Natural killer cell treated with Interleukin-12 subunit alpha and Interleukin-12 subunit beta and Interleukin-15 and Interleukin-18, amount 100 ng/mL, for 72 hours (primary cell): Measurements from ENCODE around the gene ACSS1. TPM values are rescaled to one million over a fixed set of nuclear protein-coding genes. Genes with fewer than 3 reads are reported as not detected.

Experiments
- ATAC-seq, 2 donors: fragments of 150-1000 bp; cut with Tn5 transposase in 1 of 2; sonication (Bioruptor Pico), chemical (Tn5 transposase) in 1 of 2; 2 replicates each; pipeline ENCODE4 v1.10.0; 2021
- DNase-seq: peaks from one replicate; pipeline ENCODE4 v3.0.0; 2022; ENCODE audit warnings: low spot score
- H3K27ac Mint-ChIP-seq, 2 donors: 1 replicate in 1 of 2; 2 replicates in 1 of 2; pipeline ENCODE4 v1.8.0; 2022; ENCODE audit warnings: mixed read lengths in 2 of 2, mild to moderate bottlenecking in 1 of 2, moderate library complexity in 1 of 2
- H3K27me3 Mint-ChIP-seq, 2 donors: 1 replicate in 1 of 2; 2 replicates in 1 of 2; pipeline ENCODE4 v1.8.0; 2022; ENCODE audit warnings: mixed read lengths in 2 of 2
- H3K36me3 Mint-ChIP-seq: one replicate; pipeline ENCODE4 v1.8.0; 2022; ENCODE audit warnings: mixed read lengths
- H3K4me1 Mint-ChIP-seq, 2 donors: 1 replicate in 1 of 2; 2 replicates in 1 of 2; pipeline ENCODE4 v1.8.0; 2022; ENCODE audit warnings: low read depth in 2 of 2, mixed read lengths in 2 of 2, mild to moderate bottlenecking in 1 of 2
- H3K4me3 Mint-ChIP-seq: one replicate; pipeline ENCODE4 v1.8.0; 2022; ENCODE audit warnings: mixed read lengths
- H3K9me3 Mint-ChIP-seq: 2 replicates; pipeline ENCODE4 v1.8.0; 2022; ENCODE audit warnings: mixed read lengths
- total RNA-seq, 2 donors: library from RNA; stranded (reverse); gene quantifications; one replicate each; pipeline ENCODE4 v1.2.3, GENCODE V29; 2022

The ACSS1 gene
- total RNA-seq, 2 donors from 2014 or later = 5.8 to 7.6 TPM

DNA sequence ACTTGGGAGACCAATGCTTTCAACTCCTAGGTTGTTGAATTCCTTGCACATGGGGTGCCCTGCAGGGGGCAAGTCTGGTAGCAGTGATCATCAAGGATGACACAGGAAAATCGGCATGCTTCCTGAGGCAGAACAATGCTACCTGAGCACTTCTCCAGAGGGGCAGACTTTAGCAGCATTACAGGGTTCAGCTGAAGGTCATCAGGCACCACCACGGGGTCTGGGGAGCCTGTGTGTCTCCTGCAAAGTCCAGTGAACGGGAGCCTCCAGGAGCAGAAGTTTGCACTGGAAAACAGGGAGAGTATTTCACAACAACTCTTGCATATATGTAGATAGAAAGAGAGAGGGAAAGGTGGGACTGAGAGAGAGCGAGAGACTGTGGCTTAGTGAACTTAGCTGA is 13.8 kb upstream of the ACSS1 start:
- no peak for ATAC-seq

DNA sequence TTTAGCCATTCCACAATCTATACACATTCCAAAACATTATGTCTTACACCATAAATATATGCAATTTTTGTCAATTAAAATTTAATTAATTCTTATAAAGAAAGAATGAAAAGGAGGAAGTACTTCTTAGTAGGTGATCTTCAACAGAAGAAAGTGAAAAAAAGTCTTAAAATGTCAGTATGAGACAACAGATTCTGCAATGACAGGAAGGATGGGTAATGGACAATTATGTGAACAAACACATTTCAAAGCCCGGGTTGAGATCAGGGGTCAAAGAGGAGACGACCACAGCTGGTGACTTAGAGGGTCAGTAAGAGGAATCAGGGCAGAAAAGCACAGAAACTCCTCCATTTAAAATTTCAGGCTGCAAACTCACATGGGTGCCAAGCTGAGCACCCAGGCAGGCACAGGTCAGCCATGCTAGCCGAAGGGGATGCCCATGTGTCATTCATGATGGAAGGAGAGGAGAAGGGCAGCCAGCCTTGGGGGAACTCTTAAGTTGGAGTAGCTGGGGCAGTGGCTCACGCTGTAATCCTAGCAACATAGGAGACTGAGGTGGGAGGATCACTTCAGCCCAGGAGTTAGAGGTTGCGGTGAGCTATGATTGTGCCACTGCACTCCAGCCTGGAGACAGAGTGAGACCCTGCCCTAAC is 13.0 kb upstream of the ACSS1 start:
- H3K4me1 Mint-ChIP-seq = peaks cover 1 to 2% of the 10 kb centered on the region in 2 donors
- no peak overlapping the region for H3K27ac Mint-ChIP-seq
- DNase-seq (no peak), ATAC-seq (peak in 1 of 2 donors; percentile 15)
- peaks cover 46 to 67% of the 10 kb centered on the region in 2 donors for H3K27me3 Mint-ChIP-seq
- no peaks in the 10 kb centered on the region for H3K36me3 Mint-ChIP-seq
- no peaks in the 10 kb centered on the region for H3K9me3 Mint-ChIP-seq
- H3K4me3 Mint-ChIP-seq = no peak overlapping the region

More for the DNA sequence above, 13.8 kb upstream of the ACSS1 start:
- Mint-ChIP-seq H3K4me1 (peaks cover 0 to under 1% of the 10 kb centered on the region in 2 donors), H3K9me3 (no peaks in the 10 kb centered on the region), H3K4me3 (no peak overlapping the region), H3K27ac (no peak overlapping the region), H3K27me3 (peaks cover 46 to 66% of the 10 kb centered on the region in 2 donors), H3K36me3 (no peaks in the 10 kb centered on the region)
- no peak for DNase-seq

DNA sequence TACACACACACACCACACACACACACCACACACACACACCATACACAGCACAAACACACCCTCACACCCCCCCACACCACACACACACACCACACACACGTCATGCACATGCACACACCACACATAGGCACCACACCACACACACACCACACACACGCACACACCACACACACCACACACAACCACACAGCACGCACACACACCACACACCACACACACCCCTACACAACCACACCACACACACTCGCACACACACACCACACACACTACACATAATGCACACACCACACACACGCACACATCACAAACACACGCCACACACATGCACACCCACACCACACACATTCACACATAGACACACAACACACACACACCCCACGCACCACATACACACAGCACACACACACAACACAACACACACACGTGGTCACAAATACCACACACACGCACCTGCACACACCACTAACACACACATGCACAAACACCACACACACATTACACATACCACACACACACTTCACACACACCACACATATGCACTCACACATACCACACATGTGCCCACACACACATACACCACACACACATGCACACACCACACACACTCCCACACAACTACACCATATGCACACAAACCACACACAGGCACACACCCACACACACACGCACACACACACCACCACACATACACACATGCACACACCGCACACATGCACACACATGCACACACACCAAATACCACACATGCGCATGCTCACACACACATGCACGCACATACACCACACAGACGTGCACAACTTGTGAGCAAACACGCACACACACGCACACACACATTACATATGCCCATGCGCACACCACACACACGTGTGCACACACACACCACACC is 9.4 kb upstream of the ACSS1 start:
- Mint-ChIP-seq H3K36me3 (no peaks in the 10 kb centered on the region), H3K9me3 (no peaks in the 10 kb centered on the region), H3K27ac (no peak overlapping the region), H3K27me3 (peaks cover 27 to 37% of the 10 kb centered on the region in 2 donors), H3K4me3 (no peak overlapping the region), H3K4me1 (peaks cover 4 to 8% of the 10 kb centered on the region in 2 donors)
- ATAC-seq (no peak), DNase-seq (no peak)

DNA sequence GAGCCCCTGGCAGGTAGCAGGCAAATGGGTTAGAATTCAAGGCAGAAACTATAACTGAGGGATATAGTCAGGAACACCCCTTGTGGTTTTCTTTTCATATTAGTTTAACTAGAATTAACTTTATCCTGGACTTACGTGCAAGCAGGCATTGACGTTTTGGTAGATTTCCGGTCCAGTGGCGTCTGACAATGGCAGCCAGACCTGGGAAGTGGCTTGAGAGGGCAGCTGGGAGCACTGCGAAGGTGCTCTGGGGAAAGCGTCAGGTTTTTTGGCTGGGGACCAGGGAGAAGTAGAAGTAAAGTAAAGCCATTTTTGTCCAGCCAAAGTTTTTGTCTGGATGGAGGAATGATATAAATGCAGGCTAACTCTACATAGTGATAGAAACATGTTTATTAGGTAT is 8.4 kb upstream of the ACSS1 start:
- no peak overlapping the region for H3K4me3 Mint-ChIP-seq
- peaks cover 4 to 8% of the 10 kb centered on the region in 2 donors for H3K4me1 Mint-ChIP-seq
- H3K27me3 Mint-ChIP-seq = peaks cover 21 to 31% of the 10 kb centered on the region in 2 donors
- ATAC-seq = no peak
- H3K9me3 Mint-ChIP-seq = no peaks in the 10 kb centered on the region
- no peak for DNase-seq
- no peaks in the 10 kb centered on the region for H3K36me3 Mint-ChIP-seq
- peak overlapping the region in 1 of 2 donors; percentile 43 for H3K27ac Mint-ChIP-seq

DNA sequence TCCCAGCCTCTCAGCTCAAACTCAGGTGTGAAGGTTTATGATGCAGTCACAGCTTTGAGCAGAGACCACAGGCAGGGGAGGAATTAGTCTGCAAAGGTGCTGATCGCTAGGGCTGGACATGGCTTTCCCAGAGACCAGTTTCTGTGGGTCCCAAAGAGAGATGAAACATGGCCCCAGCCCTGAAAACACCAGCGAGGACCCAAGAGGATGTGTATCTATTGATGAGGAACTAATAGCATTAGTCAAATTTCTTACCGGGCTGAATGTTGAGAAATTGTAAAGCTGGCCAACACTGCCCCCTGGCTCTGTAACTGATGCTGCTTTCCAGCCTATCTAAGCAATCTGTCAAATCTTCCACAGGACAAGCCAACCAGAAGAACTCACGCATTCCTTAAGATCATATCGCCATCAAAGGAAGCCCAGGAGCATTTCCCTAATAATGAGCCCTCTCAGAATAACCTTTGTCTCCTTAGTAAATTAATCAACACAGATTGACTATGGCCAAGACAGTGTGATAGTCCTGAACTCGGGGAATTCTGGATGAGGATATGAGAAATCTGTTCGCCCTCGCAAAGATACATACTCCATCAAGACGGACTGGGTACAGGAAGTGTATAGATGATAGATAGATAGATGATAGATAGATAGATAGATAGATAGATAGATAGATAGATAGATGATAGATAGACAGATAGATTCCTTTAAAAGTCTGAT is 7.8 kb upstream of the ACSS1 start:
- Mint-ChIP-seq H3K27me3 (peaks cover 17 to 31% of the 10 kb centered on the region in 2 donors), H3K4me3 (no peak overlapping the region), H3K36me3 (no peaks in the 10 kb centered on the region), H3K9me3 (no peaks in the 10 kb centered on the region), H3K27ac (peak overlapping the region in 1 of 2 donors; percentile 43), H3K4me1 (peaks cover 4 to 8% of the 10 kb centered on the region in 2 donors)
- ATAC-seq (peak; percentile 37 to 75), DNase-seq (no peak)

DNA sequence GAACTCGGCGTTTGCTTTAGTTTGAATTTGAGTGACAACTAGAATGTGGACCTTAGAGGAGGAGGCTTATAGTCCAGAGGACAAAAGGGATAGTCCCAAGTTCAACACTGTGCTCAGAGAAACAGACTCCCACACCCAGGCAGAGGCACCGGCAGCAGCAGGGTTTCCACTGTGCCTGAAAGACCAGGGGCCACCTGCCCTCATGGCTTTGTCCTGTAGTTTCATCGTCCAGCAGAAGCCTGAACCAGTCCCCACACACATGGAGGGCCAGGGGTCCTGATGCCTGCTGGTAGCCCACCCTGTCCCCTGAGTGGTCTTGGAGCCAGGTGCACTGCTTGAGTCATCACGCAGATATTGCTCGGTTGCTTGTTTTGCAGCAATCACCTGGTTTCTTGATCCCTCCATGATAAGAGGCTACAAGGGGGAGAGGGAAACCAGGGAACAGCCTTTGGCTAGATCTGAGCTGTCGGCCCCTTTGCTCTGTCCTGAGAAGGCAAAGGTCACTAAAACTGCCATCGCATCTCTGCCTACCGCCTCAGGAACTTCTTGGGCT is 7.2 kb upstream of the ACSS1 start:
- Mint-ChIP-seq H3K36me3 (no peaks in the 10 kb centered on the region), H3K4me1 (peaks cover 4 to 8% of the 10 kb centered on the region in 2 donors), H3K27me3 (peaks cover 21 to 31% of the 10 kb centered on the region in 2 donors), H3K4me3 (no peak overlapping the region), H3K9me3 (no peaks in the 10 kb centered on the region), H3K27ac (no peak overlapping the region)
- DNase-seq (no peak), ATAC-seq (no peak)

DNA sequence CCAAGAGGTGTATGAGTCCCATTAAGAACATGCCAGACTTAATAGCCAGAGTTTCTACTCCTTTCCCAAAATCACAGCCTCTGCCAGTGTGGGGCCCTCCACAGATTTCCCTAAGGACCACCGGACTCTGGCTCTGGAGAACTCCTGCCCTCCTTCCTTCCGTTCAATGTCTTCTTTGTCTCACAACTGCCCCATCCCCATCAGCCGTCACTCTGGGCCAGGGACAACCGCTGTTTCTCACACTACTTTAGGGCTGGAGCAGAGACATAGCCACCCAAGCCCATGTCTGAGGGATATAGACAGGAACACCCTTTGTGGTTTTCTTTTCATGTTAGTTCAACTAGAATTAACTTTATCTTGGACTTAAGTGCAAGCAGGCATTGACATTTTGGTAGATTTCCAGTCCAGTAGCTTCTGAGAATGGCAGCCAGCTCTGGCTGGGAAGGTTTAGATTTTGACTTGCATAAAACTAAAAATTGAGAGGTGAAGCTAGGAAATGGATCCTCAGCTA is 6.7 kb upstream of the ACSS1 start:
- no peaks in the 10 kb centered on the region for H3K9me3 Mint-ChIP-seq
- DNase-seq (no peak), ATAC-seq (no peak)
- no peak overlapping the region for H3K27ac Mint-ChIP-seq
- no peaks in the 10 kb centered on the region for H3K36me3 Mint-ChIP-seq
- H3K4me3 Mint-ChIP-seq = no peak overlapping the region
- peaks cover 15 to 26% of the 10 kb centered on the region in 2 donors for H3K27me3 Mint-ChIP-seq
- H3K4me1 Mint-ChIP-seq = peaks cover 4 to 8% of the 10 kb centered on the region in 2 donors

DNA sequence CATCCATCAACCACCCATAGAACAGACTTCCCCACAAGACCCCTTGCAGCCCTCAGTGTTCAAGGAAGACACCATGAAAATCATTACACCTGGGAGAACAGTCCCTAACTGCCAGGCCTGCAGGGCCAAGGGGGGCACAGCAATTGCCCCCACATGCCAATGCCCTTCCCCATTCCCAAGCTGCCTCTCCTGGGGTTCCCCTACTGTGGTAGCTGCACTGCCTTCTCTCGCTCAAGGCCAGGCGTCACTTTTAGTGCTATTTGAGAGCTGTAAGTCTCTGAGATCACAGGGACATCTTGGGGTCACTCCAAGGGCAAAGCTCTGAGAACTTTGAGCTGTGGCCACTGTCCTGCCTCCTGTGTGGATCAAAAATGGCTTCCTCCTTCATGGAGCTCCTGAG is 6.0 kb upstream of the ACSS1 start:
- H3K9me3 Mint-ChIP-seq = no peaks in the 10 kb centered on the region
- H3K27me3 Mint-ChIP-seq = peaks cover 13 to 22% of the 10 kb centered on the region in 2 donors
- ATAC-seq (no peak), DNase-seq (no peak)
- no peak overlapping the region for H3K27ac Mint-ChIP-seq
- no peak overlapping the region for H3K4me3 Mint-ChIP-seq
- H3K4me1 Mint-ChIP-seq = peaks cover 6 to 8% of the 10 kb centered on the region in 2 donors
- no peaks in the 10 kb centered on the region for H3K36me3 Mint-ChIP-seq

DNA sequence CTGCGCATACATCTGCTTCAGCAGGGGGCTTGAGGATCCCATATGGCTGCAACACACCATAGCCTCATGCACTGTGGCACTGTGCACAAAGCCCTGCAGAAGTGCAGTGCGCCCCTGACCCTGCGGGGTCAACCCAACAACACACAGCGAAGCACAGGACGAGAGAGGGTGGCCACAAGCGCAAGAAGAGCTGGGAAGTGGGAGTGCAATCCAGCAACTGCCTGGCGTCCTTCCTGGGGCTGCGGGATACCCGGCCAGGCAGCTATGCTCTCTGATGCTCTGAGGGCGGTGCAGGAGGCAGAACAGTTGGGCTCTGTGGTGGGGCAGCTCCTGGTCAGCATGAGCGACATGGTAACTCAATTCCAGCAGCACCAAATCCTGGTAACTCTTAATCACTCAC is 5.6 kb upstream of the ACSS1 start:
- Mint-ChIP-seq H3K36me3 (no peaks in the 10 kb centered on the region), H3K4me1 (peaks cover 7 to 8% of the 10 kb centered on the region in 2 donors), H3K4me3 (no peak overlapping the region), H3K9me3 (no peaks in the 10 kb centered on the region), H3K27ac (no peak overlapping the region), H3K27me3 (peaks cover 11 to 22% of the 10 kb centered on the region in 2 donors)
- DNase-seq (no peak), ATAC-seq (no peak)

DNA sequence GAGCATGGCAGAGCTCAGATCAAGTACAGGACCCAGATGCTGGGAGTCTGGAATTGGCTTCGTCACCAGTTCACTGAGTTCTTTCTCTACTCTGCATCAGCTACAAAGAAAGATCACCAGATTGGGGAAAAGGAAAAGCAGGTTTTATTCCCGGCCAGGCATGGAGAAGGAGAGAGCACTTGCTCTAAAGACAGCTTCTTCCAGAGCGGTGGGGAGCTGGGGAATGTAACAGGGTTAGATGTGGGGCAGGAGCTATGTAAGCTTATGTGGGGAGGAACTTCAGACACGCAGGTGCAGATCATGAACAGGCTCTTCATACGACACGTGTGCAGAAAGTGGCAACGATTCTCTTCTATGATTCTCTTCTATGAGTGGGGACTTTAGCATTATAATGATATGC is 4.9 kb upstream of the ACSS1 start:
- H3K4me3 Mint-ChIP-seq = no peak overlapping the region
- H3K27ac Mint-ChIP-seq = no peak overlapping the region
- peaks cover 9 to 22% of the 10 kb centered on the region in 2 donors for H3K27me3 Mint-ChIP-seq

DNA sequence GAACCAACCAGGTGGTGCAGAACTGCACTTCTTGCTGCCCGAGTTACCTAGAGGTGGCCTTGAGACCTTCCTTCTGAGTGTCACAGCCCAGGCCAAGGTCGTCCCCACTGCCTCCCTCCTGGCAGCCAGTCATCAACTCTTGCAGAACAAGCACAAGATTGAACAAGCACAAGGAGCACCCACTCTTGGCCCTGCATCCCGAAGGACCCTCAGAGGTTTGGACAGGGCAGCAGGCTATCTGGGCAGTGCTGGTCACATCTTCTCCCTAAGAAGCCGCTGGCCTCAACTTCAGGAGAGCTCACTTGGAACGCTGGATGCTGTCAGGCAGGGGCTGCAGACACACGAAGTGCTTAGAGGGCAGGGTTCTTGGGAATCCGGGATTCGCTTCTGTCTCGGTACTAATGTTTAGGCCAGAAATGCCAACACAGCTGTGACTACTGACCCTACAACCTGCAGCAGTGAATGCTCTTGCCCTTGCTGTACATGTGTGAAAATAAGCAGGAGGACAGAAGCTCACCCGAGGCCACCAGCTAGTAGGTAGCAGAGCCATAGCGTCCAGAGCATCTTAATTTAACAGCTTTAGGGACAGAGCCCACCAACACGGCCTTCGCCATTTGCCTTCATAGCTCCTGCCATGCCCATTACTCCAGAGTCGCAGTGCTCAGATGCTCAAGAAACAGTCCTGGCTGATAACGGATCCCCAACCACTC is 4.0 kb upstream of the ACSS1 start:
- Mint-ChIP-seq H3K27me3 (peaks cover 9 to 22% of the 10 kb centered on the region in 2 donors), H3K4me3 (no peak overlapping the region), H3K9me3 (no peaks in the 10 kb centered on the region), H3K36me3 (no peaks in the 10 kb centered on the region), H3K4me1 (peaks cover 7 to 8% of the 10 kb centered on the region in 2 donors), H3K27ac (no peak overlapping the region)
- ATAC-seq (no peak), DNase-seq (no peak)

More for the DNA sequence above, 4.9 kb upstream of the ACSS1 start:
- H3K9me3 Mint-ChIP-seq = no peaks in the 10 kb centered on the region
- ATAC-seq (no peak), DNase-seq (no peak)
- H3K4me1 Mint-ChIP-seq = peaks cover 7 to 8% of the 10 kb centered on the region in 2 donors
- H3K36me3 Mint-ChIP-seq = no peaks in the 10 kb centered on the region

DNA sequence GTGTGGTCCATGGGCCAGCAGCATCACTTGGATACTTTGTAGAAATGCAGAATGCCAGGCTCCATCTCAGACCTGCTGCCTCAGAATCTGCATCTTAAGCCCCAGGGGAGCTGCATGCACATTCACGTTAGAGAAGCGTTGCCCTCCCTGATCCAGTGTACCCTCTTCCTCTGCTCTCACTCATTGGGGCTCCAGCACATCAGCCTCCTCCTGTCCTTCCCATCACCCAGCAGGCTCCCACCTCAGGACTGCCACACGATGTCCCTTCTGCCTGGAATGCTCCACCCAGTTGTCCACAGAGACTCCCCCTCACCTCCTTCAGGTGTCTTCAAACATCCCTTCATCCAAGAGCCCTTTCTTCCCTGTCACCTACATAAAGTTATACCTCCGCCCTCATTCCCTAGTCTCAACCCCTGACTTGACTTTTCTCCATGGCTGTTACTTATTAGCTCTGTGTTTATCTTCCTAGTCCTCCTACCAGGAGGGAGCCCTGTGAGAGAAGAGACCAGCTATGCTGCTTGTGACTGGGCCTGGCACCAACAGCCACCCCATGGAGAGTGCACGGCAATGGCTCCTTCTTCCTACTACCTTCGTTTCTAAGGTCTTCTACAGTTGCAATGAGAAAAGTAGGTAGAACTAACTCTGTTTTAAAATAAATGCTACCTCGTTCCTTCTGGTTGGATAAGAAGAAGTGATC is 3.3 kb upstream of the ACSS1 start:
- peaks cover 9 to 22% of the 10 kb centered on the region in 2 donors for H3K27me3 Mint-ChIP-seq
- H3K27ac Mint-ChIP-seq = no peak overlapping the region
- ATAC-seq = no peak
- no peak for DNase-seq
- no peaks in the 10 kb centered on the region for H3K36me3 Mint-ChIP-seq
- H3K9me3 Mint-ChIP-seq = no peaks in the 10 kb centered on the region
- no peak overlapping the region for H3K4me3 Mint-ChIP-seq
- peaks cover 10 to 11% of the 10 kb centered on the region in 2 donors for H3K4me1 Mint-ChIP-seq
